ENCODE measurements around the gene GXYLT2.
A peak's percentile ranks its signal among the peaks of the same experiment; 100 is the strongest.

GXYLT2 gene

DNA sequence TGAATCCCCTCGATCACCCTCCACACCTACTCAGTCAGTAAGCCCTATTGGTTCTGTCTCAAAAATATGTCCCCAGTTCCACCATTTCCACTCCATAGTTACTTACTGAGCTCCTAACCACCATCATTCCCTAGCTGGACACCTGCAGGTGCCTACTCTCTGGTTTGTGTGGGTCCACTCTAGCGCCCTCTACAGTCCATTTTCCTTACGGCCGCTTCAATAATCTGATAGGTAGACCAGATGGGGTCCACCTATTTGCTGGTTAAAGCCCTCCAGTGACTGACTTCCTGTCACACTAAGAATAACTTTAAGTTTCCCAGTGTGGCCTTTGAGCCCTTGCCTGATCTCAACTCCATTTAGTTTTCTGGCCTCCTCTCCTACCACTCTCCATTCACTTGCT, 5.0 kb downstream of the GXYLT2 start:
- TF ChIP-seq, protein P1, sequence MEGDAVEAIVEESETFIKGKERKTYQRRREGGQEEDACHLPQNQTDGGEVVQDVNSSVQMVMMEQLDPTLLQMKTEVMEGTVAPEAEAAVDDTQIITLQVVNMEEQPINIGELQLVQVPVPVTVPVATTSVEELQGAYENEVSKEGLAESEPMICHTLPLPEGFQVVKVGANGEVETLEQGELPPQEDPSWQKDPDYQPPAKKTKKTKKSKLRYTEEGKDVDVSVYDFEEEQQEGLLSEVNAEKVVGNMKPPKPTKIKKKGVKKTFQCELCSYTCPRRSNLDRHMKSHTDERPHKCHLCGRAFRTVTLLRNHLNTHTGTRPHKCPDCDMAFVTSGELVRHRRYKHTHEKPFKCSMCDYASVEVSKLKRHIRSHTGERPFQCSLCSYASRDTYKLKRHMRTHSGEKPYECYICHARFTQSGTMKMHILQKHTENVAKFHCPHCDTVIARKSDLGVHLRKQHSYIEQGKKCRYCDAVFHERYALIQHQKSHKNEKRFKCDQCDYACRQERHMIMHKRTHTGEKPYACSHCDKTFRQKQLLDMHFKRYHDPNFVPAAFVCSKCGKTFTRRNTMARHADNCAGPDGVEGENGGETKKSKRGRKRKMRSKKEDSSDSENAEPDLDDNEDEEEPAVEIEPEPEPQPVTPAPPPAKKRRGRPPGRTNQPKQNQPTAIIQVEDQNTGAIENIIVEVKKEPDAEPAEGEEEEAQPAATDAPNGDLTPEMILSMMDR (IDR thresholded peaks at IDR 0.05; ENCODE audit: insufficient read depth, low read depth, low read length, missing control alignments), result peak; percentile 33
- no peak overlapping the region for H3K4me3 ChIP-seq (ENCODE audit: low read depth, low read length)
- peak; percentile 35 for DNase-seq (ENCODE audit: low read depth)

DNA sequence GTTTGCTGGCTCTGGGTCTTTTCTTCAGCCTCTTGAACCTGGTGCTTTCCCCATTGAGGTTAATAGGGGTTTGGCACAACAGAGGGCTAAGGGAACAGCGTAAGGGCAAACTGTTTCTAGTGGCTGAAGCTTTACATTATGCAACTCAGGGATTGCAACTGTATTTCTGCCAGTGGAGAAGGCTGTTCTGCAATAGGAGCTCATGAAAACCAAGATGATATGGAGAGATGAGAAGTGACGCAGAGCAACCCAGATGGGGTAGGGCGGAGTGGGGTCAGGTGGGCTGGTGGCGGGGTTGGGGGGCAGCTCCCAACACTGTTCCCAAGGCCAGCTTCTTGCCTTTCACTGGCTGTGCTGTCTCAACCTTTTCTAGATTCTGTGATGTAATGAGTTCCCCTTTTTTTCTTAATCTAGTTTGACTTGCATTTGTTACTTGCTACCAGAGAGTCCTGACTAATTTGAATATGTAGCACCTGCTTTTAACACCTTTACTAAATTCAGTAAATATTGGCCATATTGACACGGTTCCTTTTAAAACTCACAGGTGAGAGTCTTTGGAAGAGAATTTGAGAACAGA, 7.2 kb downstream of the GXYLT2 start:
- TF ChIP-seq, protein P1 (IDR thresholded peaks at IDR 0.05; ENCODE audit: insufficient read depth, low read depth, low read length, missing control alignments), result no peak
- DNase-seq (ENCODE audit: low read depth), result no peak
- H3K4me3 ChIP-seq (ENCODE audit: low read depth, low read length), result no peak overlapping the region

DNA sequence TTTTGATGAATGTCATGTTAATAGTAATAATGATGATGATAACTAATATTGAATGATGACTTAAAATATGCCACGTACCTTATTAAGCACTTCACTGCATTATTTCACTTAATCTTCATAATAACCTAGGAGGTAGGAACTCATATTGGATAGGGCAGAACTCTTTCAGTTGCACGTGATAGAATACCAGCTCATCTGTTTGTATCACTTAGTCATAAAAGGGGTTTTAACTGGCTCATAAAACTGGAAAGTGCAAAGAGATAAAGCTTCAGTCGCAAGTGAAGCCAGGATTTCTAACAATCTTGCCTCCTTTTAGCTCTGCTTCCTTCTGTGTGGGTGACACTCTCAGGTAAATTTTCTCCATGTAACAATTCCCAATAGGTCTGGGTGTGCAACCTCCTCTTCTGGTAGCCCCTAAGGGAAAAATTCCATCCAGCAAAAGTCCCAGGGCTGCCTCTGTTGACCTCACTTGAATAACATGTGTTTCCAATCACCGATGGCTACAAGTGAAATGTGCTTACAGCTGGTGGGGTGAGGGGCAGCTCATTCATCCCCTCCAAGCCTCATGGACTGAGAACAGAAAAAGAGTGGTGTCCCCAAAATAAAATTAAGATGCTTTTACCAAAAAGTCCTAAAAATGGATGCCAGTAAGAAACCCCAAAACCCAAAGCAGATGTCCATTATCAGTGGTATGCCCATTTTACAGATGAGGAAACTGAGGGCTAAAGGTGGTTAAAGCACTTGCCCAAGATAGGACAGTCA, 9.3 kb downstream of the GXYLT2 start:
- TF ChIP-seq, protein P1 (IDR thresholded peaks at IDR 0.05; ENCODE audit: insufficient read depth, low read depth, low read length, missing control alignments), result no peak
- DNase-seq (ENCODE audit: low read depth), result no peak
- no peak overlapping the region for H3K4me3 ChIP-seq (ENCODE audit: low read depth, low read length)

DNA sequence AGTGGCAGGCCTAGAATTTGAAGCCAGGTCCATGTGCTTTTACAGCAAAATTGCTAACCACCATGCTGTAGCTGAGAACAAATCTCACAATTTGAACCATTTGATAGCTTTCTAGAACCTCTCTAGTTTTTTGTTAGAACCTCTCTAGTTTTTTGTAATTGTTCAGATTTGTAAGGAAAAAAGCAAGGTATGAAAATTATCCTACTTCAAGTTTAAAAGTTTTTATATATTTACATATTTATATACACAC, 9.8 kb downstream of the GXYLT2 start:
- DNase-seq (ENCODE audit: low read depth), result no peak
- TF ChIP-seq, protein P1 (IDR thresholded peaks at IDR 0.05; ENCODE audit: insufficient read depth, low read depth, low read length, missing control alignments), result no peak
- no peak overlapping the region for H3K4me3 ChIP-seq (ENCODE audit: low read depth, low read length)

DNA sequence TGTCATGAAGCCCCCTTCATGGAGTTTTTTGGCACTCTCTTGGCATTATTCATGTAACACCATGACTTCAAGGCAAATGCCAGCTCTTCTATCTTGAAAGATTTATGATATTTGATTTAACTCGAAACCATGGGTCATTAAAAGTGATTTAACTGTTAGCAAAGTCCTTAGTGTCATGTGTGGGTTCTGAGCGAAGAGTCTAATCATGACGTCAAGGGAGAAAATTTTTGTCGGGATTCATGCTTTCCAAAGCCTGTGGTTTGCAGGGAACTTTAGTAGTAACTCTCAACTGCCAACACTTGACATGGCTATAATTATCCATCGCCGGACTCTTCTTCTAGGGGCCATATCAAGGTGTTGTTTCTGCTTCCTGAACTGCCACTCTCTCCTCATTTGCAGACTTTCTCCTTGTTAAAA, 11.5 kb downstream of the GXYLT2 start:
- TF ChIP-seq, protein P1 (IDR thresholded peaks at IDR 0.05; ENCODE audit: insufficient read depth, low read depth, low read length, missing control alignments), result no peak
- DNase-seq (ENCODE audit: low read depth), result no peak

DNA sequence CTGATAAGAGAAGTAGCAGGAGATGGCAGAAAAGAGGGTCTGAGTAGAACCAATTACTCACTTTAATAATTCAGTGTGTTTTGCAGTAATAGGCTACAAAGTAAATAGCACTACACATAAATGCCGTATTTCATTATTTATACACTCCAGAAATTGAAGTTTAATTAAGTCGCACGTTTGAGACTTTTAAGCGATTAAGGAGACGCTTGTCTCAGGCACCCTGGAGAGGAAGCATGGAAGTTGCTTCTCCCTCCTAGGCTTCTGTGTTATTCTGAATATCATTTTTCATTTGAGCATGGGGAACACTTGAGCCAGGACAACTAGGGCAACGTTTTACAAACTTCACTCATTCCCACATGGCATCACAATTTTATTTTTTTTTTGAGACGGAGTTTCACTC, 12.2 kb downstream of the GXYLT2 start:
- no peak overlapping the region for H3K4me3 ChIP-seq (ENCODE audit: low read depth, low read length)
- TF ChIP-seq, protein P1 (IDR thresholded peaks at IDR 0.05; ENCODE audit: insufficient read depth, low read depth, low read length, missing control alignments), result no peak
- no peak for DNase-seq (ENCODE audit: low read depth)

More for the DNA sequence above, 11.5 kb downstream of the GXYLT2 start:
- no peak overlapping the region for H3K4me3 ChIP-seq (ENCODE audit: low read depth, low read length)

DNA sequence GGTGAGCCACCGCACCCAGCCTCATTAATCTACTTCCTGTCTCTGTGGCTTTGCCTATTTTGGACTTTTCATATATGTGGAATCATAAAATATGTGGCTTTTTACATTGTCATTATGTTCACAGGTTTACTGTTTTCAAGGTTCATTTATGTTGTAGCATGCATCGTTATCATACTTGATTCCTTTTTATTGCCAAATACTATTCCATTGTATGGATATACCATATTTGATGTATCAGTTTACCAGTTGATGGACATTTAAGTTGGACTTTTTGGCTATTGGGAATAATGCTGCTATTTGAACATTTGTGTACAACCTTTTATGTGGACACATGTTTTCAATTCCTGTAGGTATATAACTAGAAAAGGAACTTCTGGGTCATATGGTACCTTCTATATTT, 14.0 kb downstream of the GXYLT2 start:
- H3K4me3 ChIP-seq (ENCODE audit: low read depth, low read length), result no peak overlapping the region
- TF ChIP-seq, protein P1 (IDR thresholded peaks at IDR 0.05; ENCODE audit: insufficient read depth, low read depth, low read length, missing control alignments), result no peak
- no peak for DNase-seq (ENCODE audit: low read depth)
